Fibroblast of lung (primary cell): ENCODE data around the gene PAPLN. TPM values are rescaled to one million over a fixed set of nuclear protein-coding genes. Genes with fewer than 3 reads are reported as not detected.

Experiments
- DNase-seq, 2 donors: peaks; one replicate each; pipeline versions ENCODE4 v3.0.0 to v3.0.0-alpha.2; 2010; ENCODE audit warnings: low read depth in 2 of 2
- H2AFZ ChIP-seq: 2 replicates; pipeline ENCODE4 v1.5.1; 2012; ENCODE audit warnings: low read length, control low read depth, inconsistent platforms
- H3K27ac ChIP-seq: 2 replicates; pipeline ENCODE4 v1.5.1; 2011; ENCODE audit warnings: low read length, control low read depth; ENCODE audit not compliant: insufficient read depth
- H3K27me3 ChIP-seq: 2 replicates; pipeline ENCODE4 v1.5.1; 2011; ENCODE audit warnings: mild to moderate bottlenecking, low read length; ENCODE audit not compliant: control insufficient read depth, insufficient read depth
- H3K36me3 ChIP-seq: 2 replicates; pipeline ENCODE4 v1.5.1; 2011; ENCODE audit warnings: low read length; ENCODE audit not compliant: control insufficient read depth, insufficient read depth
- H3K4me1 ChIP-seq: 2 replicates; pipeline ENCODE4 v1.5.1; 2011; ENCODE audit warnings: low read length; ENCODE audit not compliant: control insufficient read depth, insufficient read depth; ENCODE audit errors: extremely low read depth
- H3K4me2 ChIP-seq: 2 replicates; pipeline ENCODE4 v1.5.1; 2011; ENCODE audit warnings: low read length, control low read depth; ENCODE audit not compliant: insufficient read depth; ENCODE audit errors: extremely low read depth
- H3K4me3 ChIP-seq, 4 experiments: fragments of 200-600 bp in 1 of 4; sonication (generic) in 1 of 4; replicated peaks in 1 of 4; 2 replicates each; pipeline ENCODE4 v1.5.1; 2011 to 2016; ENCODE audit warnings: low read length in 4 of 4, low read depth in 3 of 4, mild to moderate bottlenecking in 3 of 4, control low read depth in 2 of 4, inconsistent platforms in 1 of 4, mixed read lengths in 1 of 4; ENCODE audit not compliant: insufficient read depth in 1 of 4; ENCODE audit errors: control extremely low read depth in 1 of 4
- H3K79me2 ChIP-seq: 2 replicates; pipeline ENCODE4 v1.5.1; 2012; ENCODE audit warnings: mild to moderate bottlenecking, low read length, inconsistent platforms; ENCODE audit not compliant: control insufficient read depth, insufficient read depth
- H3K9ac ChIP-seq: 2 replicates; pipeline ENCODE4 v1.5.1; 2011; ENCODE audit warnings: mild to moderate bottlenecking, low read length, control low read depth; ENCODE audit not compliant: insufficient read depth
- H3K9me3 ChIP-seq: 2 replicates; pipeline ENCODE4 v1.5.1; 2012; ENCODE audit warnings: low read depth, low read length; ENCODE audit not compliant: control insufficient read depth, insufficient read depth
- H4K20me1 ChIP-seq: 2 replicates; pipeline ENCODE4 v1.5.1; 2011; ENCODE audit warnings: low read length; ENCODE audit not compliant: control insufficient read depth, insufficient read depth; ENCODE audit errors: extremely low read depth
- CTCF ChIP-seq, 2 donors: IDR thresholded peaks in 1 of 2; conservative IDR thresholded peaks in 1 of 2; 1 replicate in 1 of 2; 2 replicates in 1 of 2; pipeline ENCODE4 v1.5.1; 2011 to 2012; ENCODE audit warnings: low read length in 2 of 2, control low read depth in 1 of 2, inconsistent platforms in 1 of 2, low read depth in 1 of 2, mild to moderate bottlenecking in 1 of 2
- EZH2 ChIP-seq: IDR thresholded peaks from 2 replicates; pipeline ENCODE4 v1.5.1; 2012; ENCODE audit warnings: low read length, control low read depth, mild to moderate bottlenecking; ENCODE audit errors: missing control alignments
- polyA plus RNA-seq, 2 donors: library from polyadenylated mRNA; depleted of rRNA in 1 of 2; stranded (reverse) in 1 of 2; unstranded in 1 of 2; fragments of >200 nt; gene quantifications; 2 replicates each; pipeline ENCODE4 v1.2.1, GENCODE V29; 2011 to 2012; ENCODE audit warnings: missing spikeins in 1 of 2
- total RNA-seq: library from RNA; depleted of rRNA; stranded (reverse); fragments of >200 nt; gene quantifications from 2 replicates; pipeline ENCODE4 v1.2.1, GENCODE V29; 2014

Gene PAPLN
- total and polyA plus RNA-seq, 2 donors (not counting 1 experiment from before 2014, with no cell fraction given) = 1.3 to 6.9 TPM

- no peak for DNase-seq
- Histone ChIP-seq H3K79me2 (no peaks in the 10 kb centered on the region), H3K27me3 (no peaks in the 10 kb centered on the region), H2AFZ (no peak overlapping the region), H4K20me1 (no peaks in the 10 kb centered on the region), H3K4me2 (no peak overlapping the region), H3K36me3 (peaks cover 6% of the 10 kb centered on the region), H3K9ac (no peak overlapping the region), H3K4me3 (no peak overlapping the region), H3K9me3 (no peaks in the 10 kb centered on the region), H3K27ac (no peak overlapping the region), H3K4me1 (peaks cover 5% of the 10 kb centered on the region)
- TF ChIP-seq CTCF (conservative IDR thresholded peaks at IDR 0.05 in 1 of 2, IDR thresholded peaks at IDR 0.05 in 1 of 2; ENCODE audit: low read depth in 1 of 2, low read length in 2 of 2) (no peak), EZH2 (no peak)
Observed at GRCh38 chr14:73211251-73212040, 25.9 kb upstream of the PAPLN start.

- H3K27me3 ChIP-seq = no peaks in the 10 kb centered on the region
- H3K27ac ChIP-seq = no peak overlapping the region
- H3K9ac ChIP-seq = no peak overlapping the region
- H3K79me2 ChIP-seq = no peaks in the 10 kb centered on the region
- no peak overlapping the region for H3K4me2 ChIP-seq
- TF ChIP-seq EZH2 (no peak), CTCF (conservative IDR thresholded peaks at IDR 0.05 in 1 of 2, IDR thresholded peaks at IDR 0.05 in 1 of 2; ENCODE audit: low read depth in 1 of 2, low read length in 2 of 2) (no peak)
- H2AFZ ChIP-seq = no peak overlapping the region
- no peaks in the 10 kb centered on the region for H3K4me1 ChIP-seq
- H3K4me3 ChIP-seq = no peak overlapping the region
- DNase-seq = no peak
- peaks cover 8% of the 10 kb centered on the region for H3K36me3 ChIP-seq
- H3K9me3 ChIP-seq = no peaks in the 10 kb centered on the region
- H4K20me1 ChIP-seq = no peaks in the 10 kb centered on the region
Observed at GRCh38 chr14:73216030-73216429, 21.3 kb upstream of the PAPLN start.

- Histone ChIP-seq H3K4me2 (no peak overlapping the region), H3K9ac (no peak overlapping the region), H4K20me1 (no peaks in the 10 kb centered on the region), H3K4me1 (no peaks in the 10 kb centered on the region), H3K27me3 (no peaks in the 10 kb centered on the region), H3K9me3 (no peaks in the 10 kb centered on the region), H3K4me3 (no peak overlapping the region), H2AFZ (no peak overlapping the region), H3K36me3 (peaks cover 8% of the 10 kb centered on the region), H3K79me2 (no peaks in the 10 kb centered on the region), H3K27ac (no peak overlapping the region)
- no peak for DNase-seq
- TF ChIP-seq EZH2 (no peak), CTCF (conservative IDR thresholded peaks at IDR 0.05 in 1 of 2, IDR thresholded peaks at IDR 0.05 in 1 of 2; ENCODE audit: low read depth in 1 of 2, low read length in 2 of 2) (no peak)
Observed at GRCh38 chr14:73217411-73217810, 19.9 kb upstream of the PAPLN start.
